HK-2 (cell line): ENCODE measurements around the gene ANO6.
"Not testable (repeated sequence)": the region's sequence is repeated elsewhere in the genome, so short reads cannot be mapped to it uniquely, and the experiment has no call there.

Source experiments
- DNase-seq: peaks from one replicate; pipeline ENCODE4 v3.0.0-alpha.2; 2018; ENCODE audit not compliant: unreplicated experiment

ANO6 gene

DNA sequence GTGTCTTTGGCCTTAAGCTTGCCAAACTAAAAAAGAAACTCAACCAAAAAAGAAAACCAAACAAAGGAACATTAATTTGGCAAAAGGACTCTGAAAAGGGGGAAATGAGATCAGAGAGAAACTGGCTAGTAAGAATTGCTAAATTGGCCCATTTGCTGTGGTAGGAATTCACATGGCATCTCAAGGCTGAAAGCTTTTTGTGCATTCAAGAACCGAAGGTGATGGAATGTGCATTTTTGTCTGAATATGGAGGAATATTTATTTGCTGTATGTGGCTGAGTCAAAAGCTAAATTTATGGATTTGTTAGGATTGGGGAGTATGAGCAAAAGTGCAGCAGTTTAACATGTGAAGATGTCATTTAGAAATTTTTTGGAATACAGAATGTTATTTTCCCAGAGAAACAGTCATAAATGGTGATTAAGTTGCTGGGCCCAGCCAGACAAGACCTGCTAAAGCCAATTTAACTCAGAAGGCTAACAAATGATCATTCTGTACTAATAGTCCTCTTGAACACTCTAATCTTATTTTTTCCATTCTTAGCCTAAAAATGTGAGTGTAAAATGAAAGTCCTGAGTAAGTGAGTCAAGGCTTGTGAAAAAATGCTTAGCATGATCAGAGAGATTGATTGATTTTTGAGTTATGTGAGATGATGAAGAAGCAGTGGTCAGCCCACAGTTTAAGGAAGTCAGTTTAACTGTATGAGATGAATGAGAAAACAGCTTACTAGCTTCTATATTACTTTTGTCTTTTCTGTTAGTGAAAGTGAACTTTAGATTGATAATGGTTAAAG is 94.1 kb downstream of the ANO6 start:
- no peak for DNase-seq

DNA sequence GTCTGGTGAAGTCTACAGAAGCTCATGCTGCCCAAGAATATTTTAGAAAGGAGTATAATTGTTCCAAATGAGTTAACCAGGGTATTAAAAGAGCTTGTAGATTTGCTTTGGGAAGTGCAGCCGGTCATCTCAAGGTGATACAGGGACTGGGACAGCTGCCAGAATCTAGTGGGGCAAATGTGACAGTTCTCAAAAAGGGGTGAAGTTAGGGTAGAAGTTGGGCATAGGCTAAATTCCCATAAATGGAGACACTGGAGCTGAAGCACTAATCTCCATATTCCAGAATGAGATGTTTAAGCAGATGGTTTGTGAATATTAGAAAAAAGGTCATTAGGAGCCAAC is 94.7 kb downstream of the ANO6 start:
- DNase-seq: no peak

DNA sequence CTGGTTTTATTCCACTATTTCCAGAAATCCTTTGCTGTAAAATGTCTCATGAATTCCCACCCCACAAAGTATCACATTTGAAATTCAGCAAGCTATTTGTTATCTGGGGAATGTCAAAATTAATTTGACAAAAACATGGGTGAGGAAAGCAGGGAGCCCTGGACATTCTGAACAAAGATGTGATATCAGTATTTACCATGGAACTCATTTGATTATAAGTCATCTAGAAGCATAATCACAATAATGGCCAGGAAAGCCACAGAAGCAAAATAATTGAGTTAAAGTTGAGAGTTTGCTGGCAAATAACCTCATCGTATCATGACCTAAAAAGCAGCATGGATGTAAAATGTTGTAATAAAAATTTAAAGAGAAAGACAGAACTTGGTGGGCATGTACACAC is 96.1 kb downstream of the ANO6 start:
- DNase-seq: no peak

DNA sequence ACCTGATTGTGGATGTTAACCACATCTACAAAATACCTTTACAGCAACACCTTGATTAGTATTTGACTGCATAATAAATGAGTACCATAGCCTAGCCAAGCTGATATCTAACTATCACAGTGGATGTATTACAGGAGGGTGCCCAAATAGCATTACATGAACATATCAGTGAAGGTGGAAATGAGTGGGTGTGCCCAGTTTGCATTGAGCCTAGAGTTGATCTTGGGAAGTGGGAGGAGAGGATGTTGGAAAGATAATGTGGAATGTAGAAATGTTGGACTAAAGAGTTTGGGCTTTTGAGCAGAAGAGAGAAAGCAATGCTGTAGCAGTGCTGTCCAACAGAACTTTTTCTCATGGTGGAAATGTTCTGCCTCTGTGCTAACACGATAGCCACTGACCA is 98.9 kb downstream of the ANO6 start:
- no peak for DNase-seq

DNA sequence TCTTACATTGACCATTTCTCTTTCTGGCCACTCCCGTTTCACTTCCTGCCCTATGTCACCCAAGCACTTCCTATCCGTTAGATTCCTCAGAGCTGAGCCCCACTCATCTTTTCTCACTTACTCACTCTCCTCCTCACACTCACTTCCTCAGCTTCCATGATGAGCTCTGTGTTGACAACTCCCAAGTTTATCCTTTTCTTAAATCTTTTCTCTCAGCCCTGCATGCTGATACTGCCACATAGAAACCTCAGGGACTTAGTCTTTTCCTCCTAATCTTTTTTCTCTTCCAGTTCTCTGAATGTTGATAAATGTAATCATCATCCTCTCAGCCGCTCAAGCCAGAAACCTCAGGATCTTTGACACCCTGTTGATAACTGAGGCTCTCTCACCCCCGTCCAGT is 99.6 kb downstream of the ANO6 start:
- no peak for DNase-seq

DNA sequence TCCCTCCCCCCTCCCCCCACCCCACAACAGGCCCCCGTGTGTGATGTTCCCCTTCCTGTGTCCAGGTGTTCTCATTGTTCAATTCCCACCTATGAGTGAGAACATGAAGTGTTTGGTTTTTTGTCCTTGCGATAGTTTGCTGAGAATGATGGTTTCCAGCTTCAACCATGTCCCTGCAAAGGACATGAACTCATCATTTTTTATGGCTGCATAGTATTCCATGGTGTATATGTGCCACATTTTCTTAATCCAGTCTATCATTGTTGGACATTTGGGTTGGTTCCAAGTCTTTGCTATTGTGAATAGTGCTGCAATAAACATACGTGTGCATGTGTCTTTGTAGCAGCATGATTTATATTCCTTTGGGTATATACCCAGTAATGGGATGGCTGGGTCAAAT is 101.4 kb downstream of the ANO6 start:
- DNase-seq: not testable (repeated sequence)

DNA sequence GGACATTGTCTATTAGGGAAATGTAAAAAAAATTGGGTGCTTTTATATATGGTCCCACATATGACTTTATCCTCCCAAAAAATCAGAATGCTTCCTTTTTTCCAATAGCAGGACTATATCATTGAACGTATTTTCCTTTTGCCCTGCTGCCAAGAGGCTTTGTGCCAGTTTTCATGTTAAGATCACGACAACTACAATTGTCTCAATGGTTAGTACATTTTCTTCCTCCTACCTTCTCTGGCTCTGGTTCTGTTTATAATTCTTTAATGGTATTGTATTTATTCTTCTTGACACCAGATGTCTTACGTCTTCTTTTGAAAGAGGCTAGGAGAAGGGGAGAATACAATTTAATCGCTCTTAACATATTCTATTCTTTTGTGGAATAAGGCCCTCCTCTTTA is 106.9 kb downstream of the ANO6 start:
- no peak for DNase-seq

DNA sequence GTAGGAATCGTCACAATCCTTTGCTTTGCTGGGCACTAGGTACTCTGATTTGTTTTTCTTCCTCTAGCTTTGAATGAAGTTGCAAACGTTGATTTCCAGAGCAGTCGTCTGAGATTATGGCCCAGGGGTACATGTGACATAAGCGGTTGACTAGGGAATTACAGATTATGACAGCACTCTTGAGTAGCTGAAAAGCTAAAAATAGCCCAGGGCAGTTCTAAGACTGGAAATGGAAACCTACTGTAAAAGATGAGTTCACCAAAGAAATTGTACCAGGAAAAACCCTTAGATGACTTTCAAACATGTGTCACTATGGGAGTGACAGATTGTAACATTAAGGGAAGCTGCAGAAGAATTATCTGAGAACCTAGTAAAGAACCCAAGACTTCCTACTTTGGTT is 108.5 kb downstream of the ANO6 start:
- DNase-seq: no peak

DNA sequence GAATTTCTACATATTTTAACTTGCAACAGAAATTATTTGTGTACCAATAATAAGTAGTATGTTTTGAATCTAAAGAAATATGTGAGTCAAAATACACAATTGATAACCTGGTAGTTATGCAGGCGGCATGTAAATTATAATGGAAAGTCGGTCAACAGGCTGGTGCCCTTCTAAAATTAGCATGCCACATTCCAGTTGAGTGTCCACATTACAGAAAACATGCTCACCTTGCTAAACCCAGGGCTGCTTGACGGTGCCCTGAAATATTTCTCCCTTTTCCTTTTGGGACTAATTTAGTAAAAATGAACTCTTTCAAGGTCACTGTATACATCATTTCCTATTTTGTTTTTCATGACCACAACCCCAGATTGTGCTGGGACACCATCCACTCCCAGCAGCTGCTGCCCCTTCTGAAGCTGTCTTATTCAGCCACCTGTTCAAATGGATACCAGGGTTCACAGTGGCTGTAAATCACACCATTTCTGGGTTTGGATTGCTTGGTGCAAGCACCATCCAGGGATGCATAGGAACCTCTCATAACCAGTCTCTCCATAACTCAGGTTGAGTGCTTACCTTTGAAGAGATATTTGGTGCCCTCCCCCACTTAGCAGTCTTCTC is 110.6 kb downstream of the ANO6 start:
- no peak for DNase-seq

DNA sequence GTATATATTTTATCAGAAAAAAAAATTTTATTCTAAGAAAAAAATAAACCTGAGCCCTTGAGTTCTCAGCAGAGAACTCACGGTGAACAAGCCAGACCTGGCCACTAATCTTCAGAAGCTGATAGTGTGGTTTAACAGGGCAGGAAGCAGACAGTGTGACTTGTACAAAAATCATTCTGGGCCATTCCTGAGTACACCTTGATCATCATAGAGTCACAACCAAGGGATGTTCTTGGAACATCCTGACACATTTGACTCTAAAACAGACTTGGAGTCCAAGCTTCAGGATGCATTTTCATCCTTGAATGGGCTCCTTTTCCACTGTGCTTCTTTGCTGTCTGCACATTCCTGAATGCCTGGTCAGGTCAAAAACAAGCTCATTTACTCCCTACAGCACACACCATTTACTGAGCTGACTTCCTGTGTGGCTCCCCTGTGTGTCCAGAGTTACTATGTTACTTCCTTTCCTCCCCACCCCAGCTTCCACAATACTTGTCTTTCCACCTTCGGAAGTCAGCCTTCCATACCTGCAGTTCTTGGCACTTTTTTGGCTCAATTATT is 112.0 kb downstream of the ANO6 start:
- DNase-seq: no peak

DNA sequence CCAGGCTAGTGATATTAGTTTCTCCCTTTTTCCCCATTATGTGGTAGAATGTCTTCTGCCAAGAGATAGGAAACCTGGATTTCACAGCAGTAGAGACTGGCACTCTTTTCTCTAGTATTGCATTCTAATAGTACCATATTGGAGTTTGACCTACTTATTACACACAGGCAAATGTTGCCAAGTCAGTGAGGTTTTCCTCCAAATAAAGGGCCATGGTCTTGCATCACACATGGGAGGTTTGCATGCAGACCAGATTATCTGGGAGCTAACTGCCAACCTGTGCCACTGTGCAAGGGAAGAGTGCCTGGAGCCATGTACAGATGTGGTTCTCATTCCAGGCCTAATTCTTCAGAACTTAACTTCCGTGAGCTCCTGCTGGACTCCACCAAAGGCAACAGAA is 113.3 kb downstream of the ANO6 start:
- no peak for DNase-seq

DNA sequence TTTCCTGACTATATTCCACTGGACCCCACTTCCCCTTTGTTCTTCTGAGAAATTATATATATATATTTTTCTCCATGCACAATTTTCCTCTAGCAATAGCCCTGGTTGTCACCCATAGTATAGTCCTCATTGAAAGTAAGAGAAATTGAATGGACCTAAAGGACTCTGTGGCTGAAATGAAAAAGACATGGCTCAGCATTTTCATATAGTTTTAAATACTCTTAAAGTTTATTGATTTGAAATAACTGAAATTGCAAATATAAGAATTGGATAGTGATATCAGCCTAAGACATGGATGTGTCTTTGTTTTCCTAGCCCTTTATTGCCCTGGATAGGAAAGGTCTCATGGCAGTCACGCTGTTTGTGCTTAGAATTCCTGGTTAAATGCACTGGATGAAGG is 113.8 kb downstream of the ANO6 start:
- no peak for DNase-seq

DNA sequence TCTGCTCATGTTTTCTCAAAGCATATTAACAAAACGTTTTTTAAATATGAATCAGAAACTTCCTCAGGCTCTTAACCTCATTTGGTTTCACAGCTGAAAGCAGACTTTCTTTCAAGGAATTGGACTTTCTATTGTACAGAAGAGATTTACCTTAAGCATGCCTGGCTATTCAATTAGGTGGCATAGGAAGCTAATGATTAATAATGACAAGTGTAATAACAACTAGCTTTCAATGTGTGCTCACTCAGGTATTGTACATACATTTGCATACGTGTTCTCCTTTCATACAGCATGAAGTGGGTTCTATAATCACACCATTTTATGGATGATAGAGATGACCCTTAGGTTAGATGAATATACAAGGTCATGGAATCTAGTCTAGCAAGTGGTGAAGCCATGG is 115.7 kb downstream of the ANO6 start:
- no peak for DNase-seq

DNA sequence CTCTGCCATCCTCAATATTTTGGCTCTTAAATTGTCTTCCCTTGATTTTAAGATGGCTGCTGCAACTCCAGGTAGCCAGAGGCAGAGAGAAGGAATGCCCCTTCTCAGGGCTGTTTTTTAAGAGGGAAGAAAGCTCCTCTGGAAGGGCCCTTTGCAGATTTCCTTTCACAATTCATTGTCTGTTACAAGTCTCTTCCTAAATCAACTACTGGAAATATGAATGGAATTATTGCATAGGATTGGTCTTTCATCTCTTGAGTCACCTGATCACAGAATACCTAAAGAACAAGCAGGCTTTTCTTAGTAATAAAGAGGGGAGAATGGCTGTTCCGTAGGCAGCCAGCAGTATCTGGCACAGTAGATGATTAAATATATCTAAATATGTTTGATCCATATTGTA is 118.5 kb downstream of the ANO6 start:
- no peak for DNase-seq

DNA sequence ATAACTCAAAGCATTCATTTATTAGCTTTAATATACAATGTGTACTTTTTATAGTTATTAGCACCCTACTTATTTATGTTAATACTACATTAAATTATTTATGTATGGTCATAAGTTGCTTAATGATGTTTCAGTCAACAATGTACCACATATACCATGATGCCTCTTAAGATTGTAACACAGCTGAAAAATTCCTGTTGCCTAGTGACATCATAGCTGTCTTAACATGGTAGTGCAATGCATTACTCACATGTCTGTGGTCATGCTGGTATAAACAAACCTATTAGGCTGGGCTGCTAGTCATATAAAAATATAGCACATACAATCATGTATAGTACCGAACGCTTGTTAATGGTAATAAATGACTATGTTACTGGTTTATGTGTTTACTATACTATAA is 120.4 kb downstream of the ANO6 start:
- no peak for DNase-seq

DNA sequence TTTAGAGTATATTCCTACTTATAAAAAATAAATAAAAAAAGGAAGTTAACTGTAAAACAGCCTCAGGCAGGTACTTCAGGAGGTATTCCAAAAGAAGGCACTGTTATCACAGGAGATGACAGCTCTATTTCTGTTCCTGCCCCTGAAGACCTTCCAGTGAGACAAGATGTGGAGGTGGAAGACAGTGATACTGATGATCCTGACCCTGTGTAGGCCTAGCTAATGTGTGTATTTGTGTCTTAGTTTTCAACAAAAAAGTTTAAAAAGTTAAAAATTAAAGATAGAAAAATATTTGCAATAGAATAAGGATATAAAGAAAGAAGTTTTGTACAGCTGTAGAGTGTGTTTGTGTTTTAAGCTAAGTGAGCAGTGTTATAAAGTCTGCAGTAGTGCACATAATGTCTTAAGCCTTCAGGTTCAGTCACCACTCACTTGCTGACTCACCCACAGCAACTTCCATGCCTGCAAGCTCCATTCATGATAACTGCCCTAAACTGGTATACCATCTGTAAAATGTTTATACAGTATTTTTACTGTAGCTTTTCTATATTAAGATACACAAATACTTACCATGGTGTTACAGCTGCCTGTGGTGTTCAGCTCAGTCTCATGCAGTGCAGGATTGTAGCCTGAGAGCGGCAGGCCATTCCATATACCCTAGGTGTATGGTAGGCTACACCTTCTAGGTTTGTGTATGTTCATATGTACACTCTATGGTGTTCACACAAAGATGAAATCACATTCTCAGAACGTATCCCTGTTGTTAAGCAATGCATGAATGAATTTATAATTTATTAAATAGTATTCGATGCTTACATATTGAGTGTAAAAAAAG is 121.1 kb downstream of the ANO6 start:
- peak; percentile 17 for DNase-seq

DNA sequence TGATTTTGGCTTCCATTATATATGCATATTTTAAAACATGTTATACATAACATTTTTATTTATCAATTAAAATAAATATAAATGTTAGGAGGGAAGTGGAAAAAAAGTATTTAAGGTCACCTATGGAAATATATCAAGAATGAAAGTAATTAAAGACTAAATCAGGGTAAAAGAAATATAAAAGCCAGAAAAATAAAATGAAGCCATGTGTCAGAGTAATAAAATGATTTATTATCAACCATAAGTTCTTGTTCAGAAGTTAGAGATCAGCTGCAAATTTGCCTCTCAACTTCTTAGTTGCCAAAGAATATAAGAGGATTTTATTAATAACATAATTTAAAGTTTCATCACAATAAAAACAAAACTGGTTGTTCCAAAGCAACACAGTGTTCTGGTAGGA is 121.9 kb downstream of the ANO6 start:
- DNase-seq: no peak

DNA sequence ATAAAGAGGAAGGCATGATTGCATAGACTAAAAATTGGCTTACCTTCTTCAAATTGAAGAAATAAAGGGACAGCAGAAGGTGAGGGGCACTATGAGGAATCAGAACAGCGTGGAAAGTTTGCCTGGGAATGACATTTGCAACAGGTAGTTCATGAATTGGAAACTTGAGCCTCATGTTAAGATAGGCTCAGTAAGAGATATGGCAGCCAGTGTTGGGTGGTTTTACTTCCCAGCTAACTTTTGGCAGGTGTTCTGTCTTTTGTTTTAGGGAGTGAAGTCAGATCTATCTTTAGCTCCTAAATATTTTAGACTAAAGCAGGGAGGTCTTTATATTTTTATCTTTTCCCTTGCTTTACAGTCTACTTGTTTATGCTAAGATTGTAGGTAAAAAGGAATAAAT is 122.4 kb downstream of the ANO6 start:
- DNase-seq: no peak

DNA sequence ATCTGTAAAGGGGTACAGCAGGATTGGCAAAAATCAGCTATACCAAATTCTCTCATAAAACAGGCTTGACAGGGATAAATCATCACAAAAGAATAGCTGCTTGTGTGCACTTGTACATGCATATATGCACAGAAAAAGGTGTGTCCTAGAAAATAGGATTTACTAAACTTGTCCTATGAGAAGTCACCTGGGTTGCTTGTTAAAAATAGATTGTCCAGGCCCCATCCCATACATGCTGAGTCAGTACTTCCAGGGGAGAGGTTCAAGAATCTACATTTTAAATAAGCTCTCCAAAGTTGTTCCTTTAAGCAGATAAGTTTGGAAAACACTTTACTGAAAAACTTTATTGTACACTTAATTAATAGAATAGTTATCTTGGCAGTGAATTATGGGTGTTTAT is 123.1 kb downstream of the ANO6 start:
- DNase-seq: no peak

DNA sequence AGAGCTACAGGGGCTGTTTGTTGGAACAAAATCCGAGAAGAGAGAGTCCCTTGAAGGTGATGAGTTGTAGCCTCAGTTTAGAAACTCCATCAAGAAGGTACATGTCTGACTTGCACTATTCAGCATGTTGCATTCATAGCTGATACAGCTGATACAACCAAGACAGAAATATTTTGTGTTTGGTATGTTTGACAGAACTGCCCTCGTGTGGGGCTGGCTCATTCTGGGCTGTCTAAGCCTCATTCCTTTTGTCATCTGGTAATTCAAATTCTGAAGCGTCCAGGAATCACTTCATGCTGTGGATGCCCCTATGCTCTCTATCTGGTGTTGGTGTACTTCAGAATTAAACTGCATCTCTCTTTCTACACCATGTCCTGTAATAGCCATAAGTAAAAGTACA is 126.3 kb downstream of the ANO6 start:
- no peak for DNase-seq

DNA sequence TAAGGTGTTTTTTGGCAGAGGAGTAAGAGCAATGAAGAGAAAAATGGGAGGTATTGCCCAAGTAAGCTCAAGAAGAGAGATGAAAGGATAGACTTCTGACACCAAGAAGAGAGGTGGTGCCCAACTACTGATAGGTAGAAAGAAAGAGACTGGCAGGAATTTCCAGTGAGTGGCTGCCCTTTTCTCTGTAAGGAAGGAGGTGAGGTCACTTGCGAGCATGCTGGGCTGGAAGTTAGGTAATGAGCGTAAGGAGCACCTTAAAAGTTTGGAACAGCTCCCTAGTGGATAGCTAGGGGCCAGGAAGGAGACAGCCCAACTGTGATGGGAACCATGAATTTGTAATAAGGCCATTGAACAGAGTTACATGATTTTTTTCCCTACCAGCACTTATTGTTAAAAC is 127.0 kb downstream of the ANO6 start:
- no peak for DNase-seq

DNA sequence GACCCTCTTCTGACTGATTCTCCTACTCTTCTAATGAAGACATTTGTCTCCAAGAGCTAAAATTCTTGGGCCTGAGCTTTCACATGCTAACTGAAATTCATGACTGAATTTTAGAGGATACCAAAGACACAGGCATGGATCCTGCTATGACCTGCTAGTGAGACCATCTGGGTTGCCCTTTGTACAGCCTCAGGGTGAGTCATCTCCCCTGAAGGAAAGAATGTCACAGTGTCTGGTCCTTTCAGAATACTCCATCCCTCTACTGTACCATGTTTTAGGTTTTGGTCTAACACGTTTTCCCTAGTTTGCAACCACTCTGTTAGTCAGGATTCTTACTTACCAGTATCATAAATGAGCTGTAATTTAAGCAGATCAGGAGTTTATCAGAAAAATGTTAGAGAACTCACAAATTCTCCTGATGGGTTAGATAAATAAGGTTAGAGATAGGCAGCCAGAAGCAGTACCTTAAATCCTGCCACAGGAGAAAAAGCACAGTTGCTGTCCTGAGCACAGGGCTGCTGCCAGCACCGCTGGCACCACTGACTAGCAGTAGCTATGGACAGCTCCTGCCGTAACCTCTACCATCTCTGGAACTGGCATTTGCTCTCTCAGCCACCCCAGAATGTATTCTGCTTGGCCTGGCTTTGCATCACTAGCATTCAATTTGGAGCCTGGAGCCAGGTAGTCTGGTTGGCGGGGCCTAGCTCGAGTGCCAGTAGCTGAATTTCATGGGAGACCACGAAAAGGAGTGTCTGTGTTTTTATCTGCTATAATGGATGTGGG is 127.6 kb downstream of the ANO6 start:
- no peak for DNase-seq
